Lower lobe of right lung (tissue), 2 donors: ENCODE data around the gene FANCG. TPM values are rescaled to one million over a fixed set of nuclear protein-coding genes. Genes with fewer than 3 reads are reported as not detected.

Experiments
- ATAC-seq, 2 donors: fragments of 200-7000 bp; cut with Tn5 transposase; one replicate each; pipeline ENCODE4 v1.9.1; 2020 to 2022; ENCODE audit warnings: mild to moderate bottlenecking in 2 of 2, moderate library complexity in 2 of 2
- DNase-seq: peaks from one replicate; pipeline ENCODE4 v3.0.0-alpha.2; 2020
- H3K27ac ChIP-seq: fragments of 200-600 bp; one replicate; pipeline ENCODE4 v1.8.0; 2022
- H3K27me3 ChIP-seq: fragments of 200-600 bp; one replicate; pipeline ENCODE4 v1.8.0; 2022; ENCODE audit warnings: low read depth
- H3K36me3 ChIP-seq: fragments of 200-600 bp; one replicate; pipeline ENCODE4 v1.8.0; 2022; ENCODE audit warnings: mild to moderate bottlenecking
- H3K4me1 ChIP-seq: fragments of 200-600 bp; one replicate; pipeline ENCODE4 v1.8.0; 2022
- H3K4me3 ChIP-seq: fragments of 200-600 bp; one replicate; pipeline ENCODE4 v1.8.0; 2022; ENCODE audit warnings: mild to moderate bottlenecking
- H3K9me3 ChIP-seq: fragments of 200-600 bp; one replicate; pipeline ENCODE4 v1.8.0; 2022
- intact Hi-C: fragments of 100-400 bp; cut with DNase I; formaldehyde crosslinking; loops from one replicate; pipeline ENCODE4 v1.11.0; 2022
- total RNA-seq: library from RNA; stranded (reverse); fragmentation: NEBNext Ultra II Directional; extraction: Animal tissue kit (Norgen Biotek cat#: 25700); gene quantifications from one replicate; pipeline ENCODE4 v1.2.1, GENCODE V29; 2021
- TF ChIP-seq, protein P1 (sequence below): fragments of 200-600 bp; IDR thresholded peaks from one replicate; pipeline ENCODE4 v1.8.0; 2022; ENCODE audit warnings: antibody characterized with exemption, mild to moderate bottlenecking
- donor health status: DM: no; HTN: yes; CAD: no; lungs with severe emphysema.

The FANCG gene
- total RNA-seq, 1 donor from 2014 or later: 13.9 TPM

DNA sequence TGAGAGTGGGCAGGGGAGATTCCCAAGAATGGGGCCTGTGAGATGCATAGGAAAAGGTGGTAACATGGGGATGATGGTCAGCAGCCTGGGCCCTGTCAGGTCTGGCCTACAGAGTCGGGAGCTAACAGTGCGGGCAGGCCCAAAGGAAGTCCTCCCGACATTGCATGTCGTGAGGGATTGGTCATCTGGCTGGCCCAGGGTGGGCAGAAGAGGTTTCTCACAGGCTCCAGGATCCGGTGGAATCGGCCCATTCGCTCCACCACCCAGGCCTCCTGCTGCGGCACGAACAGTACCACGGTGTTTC is 22.7 kb upstream of the FANCG start:
- Histone ChIP-seq H3K4me3 (peak overlapping the region; percentile 71), H3K4me1 (peaks cover 18% of the 10 kb centered on the region), H3K36me3 (peaks cover 55% of the 10 kb centered on the region), H3K27me3 (no peaks in the 10 kb centered on the region), H3K9me3 (no peaks in the 10 kb centered on the region), H3K27ac (peak overlapping the region; percentile 84)
- ATAC-seq (peak in 1 of 2 donors; percentile 50), DNase-seq (no peak)
- intact Hi-C loops: no loop called here
- TF ChIP-seq, protein P1, sequence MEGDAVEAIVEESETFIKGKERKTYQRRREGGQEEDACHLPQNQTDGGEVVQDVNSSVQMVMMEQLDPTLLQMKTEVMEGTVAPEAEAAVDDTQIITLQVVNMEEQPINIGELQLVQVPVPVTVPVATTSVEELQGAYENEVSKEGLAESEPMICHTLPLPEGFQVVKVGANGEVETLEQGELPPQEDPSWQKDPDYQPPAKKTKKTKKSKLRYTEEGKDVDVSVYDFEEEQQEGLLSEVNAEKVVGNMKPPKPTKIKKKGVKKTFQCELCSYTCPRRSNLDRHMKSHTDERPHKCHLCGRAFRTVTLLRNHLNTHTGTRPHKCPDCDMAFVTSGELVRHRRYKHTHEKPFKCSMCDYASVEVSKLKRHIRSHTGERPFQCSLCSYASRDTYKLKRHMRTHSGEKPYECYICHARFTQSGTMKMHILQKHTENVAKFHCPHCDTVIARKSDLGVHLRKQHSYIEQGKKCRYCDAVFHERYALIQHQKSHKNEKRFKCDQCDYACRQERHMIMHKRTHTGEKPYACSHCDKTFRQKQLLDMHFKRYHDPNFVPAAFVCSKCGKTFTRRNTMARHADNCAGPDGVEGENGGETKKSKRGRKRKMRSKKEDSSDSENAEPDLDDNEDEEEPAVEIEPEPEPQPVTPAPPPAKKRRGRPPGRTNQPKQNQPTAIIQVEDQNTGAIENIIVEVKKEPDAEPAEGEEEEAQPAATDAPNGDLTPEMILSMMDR: no peak

DNA sequence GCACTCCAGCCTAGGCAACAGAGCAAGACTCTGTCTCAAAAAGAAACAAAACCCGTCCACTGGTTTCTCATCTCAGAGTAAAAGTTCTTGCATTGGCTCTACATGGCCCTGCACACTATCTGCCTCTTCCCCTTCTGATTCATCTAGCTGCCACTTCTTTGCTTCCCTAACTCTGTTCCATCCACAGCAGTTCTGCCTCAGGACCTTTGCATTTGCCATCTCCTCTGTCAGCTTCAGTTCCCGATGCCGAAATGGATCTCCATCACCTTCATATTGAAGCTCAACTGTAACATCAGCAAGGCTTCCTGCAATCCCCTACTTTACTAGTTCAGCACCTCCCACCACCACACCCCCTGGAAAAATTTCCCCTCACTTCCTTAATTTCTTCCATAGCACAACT is 17.8 kb upstream of the FANCG start:
- H3K27me3 ChIP-seq: no peaks in the 10 kb centered on the region
- H3K36me3 ChIP-seq: peaks cover 36% of the 10 kb centered on the region
- peaks cover 25% of the 10 kb centered on the region for H3K4me1 ChIP-seq
- intact Hi-C loops: no loop called here
- no peak overlapping the region for H3K27ac ChIP-seq
- TF ChIP-seq, protein P1: no peak
- ATAC-seq: no peak
- no peaks in the 10 kb centered on the region for H3K9me3 ChIP-seq
- DNase-seq: no peak
- no peak overlapping the region for H3K4me3 ChIP-seq

DNA sequence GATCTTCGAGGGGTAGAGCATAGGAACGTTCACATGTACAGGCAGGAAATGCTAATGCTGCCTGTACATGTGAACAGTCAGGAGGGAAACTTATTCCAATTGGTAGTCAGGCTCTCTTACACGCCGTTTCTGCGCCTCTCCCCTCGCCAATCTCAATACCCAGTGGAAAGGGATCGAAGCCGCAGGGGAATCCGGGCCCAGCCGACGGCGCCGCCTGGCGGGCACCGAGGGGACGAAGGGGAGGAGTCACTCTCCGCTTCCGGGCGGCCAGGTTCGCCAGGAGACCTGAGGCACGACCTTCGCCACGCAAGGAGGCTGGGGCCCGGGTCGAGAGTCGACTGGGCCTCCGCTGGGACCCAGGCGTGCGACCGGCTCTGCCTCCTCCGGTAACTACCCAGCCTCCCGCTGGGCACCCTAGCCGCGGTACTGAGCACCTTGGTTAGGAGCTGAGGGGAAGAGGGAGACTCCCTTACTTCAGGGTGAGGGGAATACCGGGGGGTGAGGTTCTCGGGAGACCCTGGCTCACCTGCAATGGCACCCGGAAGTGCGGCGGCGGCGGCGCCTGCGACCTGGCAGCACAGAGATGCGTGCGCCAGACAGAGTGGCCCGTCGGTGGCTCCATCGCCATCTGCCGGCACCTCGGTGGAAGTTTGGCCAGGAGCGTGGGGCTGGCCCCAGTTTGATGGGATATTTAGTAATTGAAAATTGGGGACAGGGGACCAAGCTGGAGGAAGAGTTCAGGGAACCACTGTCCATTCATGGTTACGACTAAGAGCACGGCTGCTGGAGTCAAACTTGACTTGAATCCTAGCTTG is 16.5 kb upstream of the FANCG start, which contains the start of gene PIGO:
Gene PIGO, minus strand, starts transcription at position 557 of the 815 bp plus-strand sequence. CDS start 1,026 bp downstream, outside the sequence.
- Histone ChIP-seq H3K27ac (peak within 1 kb of the TSS; percentile 98), H3K27me3 (no peaks in the 10 kb centered on the region), H3K4me1 (peaks cover 15% of the 10 kb centered on the region), H3K36me3 (peaks cover 48% of the 10 kb centered on the region), H3K4me3 (peak within 1 kb of the TSS; percentile 86), H3K9me3 (no peaks in the 10 kb centered on the region)
- ATAC-seq (peak; percentile 96 to 98), DNase-seq (peak; percentile 95)
- TF ChIP-seq, protein P1: peak; percentile 82
- intact Hi-C loops: no loop called here

DNA sequence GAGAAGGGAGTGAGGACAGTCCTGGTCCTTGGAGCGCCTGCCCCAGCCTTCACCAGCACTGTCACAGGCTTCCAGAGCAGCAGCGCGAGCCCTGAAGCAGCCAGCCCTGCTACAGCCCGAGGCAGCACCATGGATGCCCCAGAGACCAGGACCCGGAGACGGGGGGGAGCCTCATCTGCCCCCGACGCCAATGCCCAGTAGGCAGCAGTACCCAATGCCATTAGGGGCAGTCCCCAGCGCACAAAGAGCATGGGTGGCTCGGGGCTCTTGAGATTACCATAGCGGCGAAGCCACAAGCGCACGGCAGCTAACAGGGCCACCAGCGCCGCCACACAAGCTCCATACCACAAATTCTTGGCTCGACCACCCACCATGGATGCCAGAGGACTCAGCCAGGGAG is 11.8 kb upstream of the FANCG start:
- H3K36me3 ChIP-seq: peaks cover 69% of the 10 kb centered on the region
- no peak for ATAC-seq
- no peak for DNase-seq
- no peak overlapping the region for H3K4me3 ChIP-seq
- no peaks in the 10 kb centered on the region for H3K9me3 ChIP-seq
- peaks cover 11% of the 10 kb centered on the region for H3K4me1 ChIP-seq
- H3K27me3 ChIP-seq: no peaks in the 10 kb centered on the region
- H3K27ac ChIP-seq: no peak overlapping the region
- intact Hi-C loops: no loop called here
- TF ChIP-seq, protein P1: no peak

- no peak overlapping the region for H3K4me3 ChIP-seq
- no peaks in the 10 kb centered on the region for H3K27me3 ChIP-seq
- H3K36me3 ChIP-seq: peaks cover 69% of the 10 kb centered on the region
- no peaks in the 10 kb centered on the region for H3K9me3 ChIP-seq
- H3K4me1 ChIP-seq: no peaks in the 10 kb centered on the region
- H3K27ac ChIP-seq: no peak overlapping the region
- TF ChIP-seq, protein P1: no peak
- ATAC-seq (no peak), DNase-seq (no peak)
- intact Hi-C loops: no loop called here
Observed at GRCh38 chr9:35089434-35089833, 9.7 kb upstream of the FANCG start.
